Muscle of leg (tissue), 11 donors: ENCODE measurements around the gene TRIM38. TPM values are rescaled to one million over a fixed set of nuclear protein-coding genes. Genes with fewer than 3 reads are reported as not detected.

Experiments
- DNase-seq: peaks from one replicate; pipeline ENCODE4 v3.0.0; 2013
- H3K27ac ChIP-seq: one replicate; pipeline ENCODE4 v1.5.1; 2013; ENCODE audit warnings: mild to moderate bottlenecking, low read length, control low read depth
- H3K27me3 ChIP-seq: one replicate; pipeline ENCODE4 v1.6.1; 2013; ENCODE audit warnings: low read length; ENCODE audit not compliant: control insufficient read depth, insufficient read depth
- H3K36me3 ChIP-seq: one replicate; pipeline ENCODE4 v1.6.1; 2013; ENCODE audit warnings: low read length; ENCODE audit not compliant: control insufficient read depth, insufficient read depth
- H3K4me1 ChIP-seq: one replicate; pipeline ENCODE4 v1.6.1; 2013; ENCODE audit warnings: low read length; ENCODE audit not compliant: control insufficient read depth, insufficient read depth
- H3K4me3 ChIP-seq: one replicate; pipeline ENCODE4 v1.5.1; 2013; ENCODE audit warnings: low read length, control low read depth
- H3K9me3 ChIP-seq: replicated peaks from 2 replicates; pipeline ENCODE4 v1.6.1; 2013; ENCODE audit warnings: low read depth, low read length; ENCODE audit not compliant: control insufficient read depth
- WGBS: methylation state at CpG from one replicate; pipeline ENCODE4 v1.1.5; 2013; ENCODE audit warnings: missing lambda C conversion rate; ENCODE audit not compliant: insufficient coverage; 5-methylcytosine and 5-hydroxymethylcytosine counted together
- polyA plus RNA-seq, 8 donors: library from polyadenylated mRNA; unstranded; fragments of 120-200 nt; gene quantifications; one replicate each; pipeline versions ENCODE4 v1.2.1 to v1.2.3, GENCODE V29; 2013; ENCODE audit warnings: inconsistent platforms in 1 of 8, low replicate concordance in 1 of 8; ENCODE audit not compliant: insufficient read length in 8 of 8, insufficient read depth in 1 of 8
- total RNA-seq: library from RNA; stranded (reverse); fragments of 120-200 nt; gene quantifications from one replicate; pipeline ENCODE4 v1.2.4, GENCODE V29; 2013

The TRIM38 gene
- total and polyA plus RNA-seq, 9 donors: 4.8 to 11.5 (median 6.2) TPM

DNA sequence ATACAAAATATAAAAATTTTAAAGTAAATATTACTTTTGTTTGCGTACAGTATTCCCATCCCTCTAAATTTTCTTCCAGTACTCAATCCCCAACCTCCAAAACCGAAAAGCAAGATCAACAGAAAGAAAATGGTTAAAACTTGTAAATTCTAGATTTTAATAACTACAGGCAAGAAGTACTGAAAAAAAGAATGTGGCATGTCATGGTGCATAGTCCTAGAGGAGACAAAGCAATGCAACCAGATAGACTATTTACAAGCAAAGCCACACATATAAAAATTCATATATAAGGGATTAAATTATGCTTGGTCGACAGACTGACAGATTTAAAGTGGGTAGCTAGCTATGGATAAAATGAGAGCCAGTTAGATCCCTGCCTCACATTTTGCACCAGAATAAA is 68.1 kb downstream of the TRIM38 start:
- H3K4me1 ChIP-seq: peaks cover 34% of the 10 kb centered on the region
- H3K9me3 ChIP-seq: no peaks in the 10 kb centered on the region
- H3K36me3 ChIP-seq: no peaks in the 10 kb centered on the region
- DNase-seq: no peak
- H3K27ac ChIP-seq: no peak overlapping the region
- H3K27me3 ChIP-seq: no peaks in the 10 kb centered on the region
- WGBS: no CpG with 5 or more reads among the region's 3 CpGs
- no peak overlapping the region for H3K4me3 ChIP-seq

DNA sequence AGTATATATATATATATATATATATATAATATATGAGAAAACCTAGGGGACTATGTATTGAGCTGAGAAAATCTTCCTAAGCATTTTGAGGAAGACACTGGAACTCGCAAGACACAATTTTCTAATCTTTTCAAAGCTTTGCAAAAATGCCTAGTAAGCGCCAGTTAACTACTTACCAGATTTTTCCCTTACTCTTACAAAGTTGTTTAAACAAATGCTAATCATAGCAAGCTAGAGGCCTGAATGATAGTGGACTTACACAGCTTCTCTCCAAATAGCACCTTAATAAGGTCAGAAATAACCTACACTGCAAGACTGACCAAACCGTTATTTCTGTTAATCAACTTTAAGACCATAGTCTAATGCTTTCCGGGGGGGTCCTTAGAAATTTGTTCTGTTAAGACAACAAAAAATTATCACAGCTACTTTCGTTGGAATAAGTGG is 68.6 kb downstream of the TRIM38 start:
- Histone ChIP-seq H3K36me3 (no peaks in the 10 kb centered on the region), H3K27me3 (no peaks in the 10 kb centered on the region), H3K4me3 (peak overlapping the region; percentile 57), H3K27ac (peak overlapping the region; percentile 98), H3K9me3 (no peaks in the 10 kb centered on the region), H3K4me1 (peaks cover 31% of the 10 kb centered on the region)
- DNase-seq: no peak
- no CpG with 5 or more reads among the region's 5 CpGs for WGBS

DNA sequence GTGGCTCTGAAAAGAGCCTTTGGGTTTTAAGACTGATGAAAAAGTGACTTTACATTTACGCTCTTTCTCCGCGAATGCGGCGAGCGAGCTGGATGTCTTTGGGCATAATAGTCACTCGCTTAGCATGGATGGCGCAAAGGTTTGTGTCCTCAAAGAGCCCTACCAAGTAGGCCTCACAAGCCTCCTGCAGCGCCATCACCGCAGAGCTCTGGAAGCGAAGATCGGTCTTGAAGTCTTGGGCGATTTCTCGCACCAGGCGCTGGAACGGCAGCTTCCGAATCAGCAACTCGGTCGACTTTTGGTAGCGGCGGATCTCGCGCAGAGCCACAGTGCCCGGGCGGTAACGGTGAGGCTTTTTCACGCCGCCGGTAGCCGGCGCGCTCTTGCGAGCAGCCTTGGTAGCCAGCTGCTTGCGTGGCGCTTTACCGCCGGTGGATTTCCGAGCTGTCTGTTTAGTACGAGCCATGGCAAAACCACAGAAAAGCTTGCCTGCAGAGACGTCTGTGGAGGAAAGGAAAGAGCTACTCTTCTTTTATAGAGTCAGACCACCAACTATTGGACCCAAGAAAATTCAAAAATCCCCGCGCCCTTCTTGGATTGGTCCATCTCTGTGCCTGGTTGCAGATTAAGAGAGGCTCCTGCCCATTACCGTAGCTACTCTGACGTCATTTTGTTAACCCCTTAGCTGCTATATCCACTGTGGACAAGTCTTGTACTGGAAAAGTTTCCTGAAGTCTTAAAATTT is 69.2 kb downstream of the TRIM38 start:
- peaks cover 25% of the 10 kb centered on the region for H3K4me1 ChIP-seq
- no peaks in the 10 kb centered on the region for H3K36me3 ChIP-seq
- peak; percentile 99 for DNase-seq
- peak overlapping the region; percentile 68 for H3K4me3 ChIP-seq
- WGBS: 0% methylated on average over 33 of the region's 44 CpGs
- H3K27me3 ChIP-seq: no peaks in the 10 kb centered on the region
- H3K27ac ChIP-seq: peak overlapping the region; percentile 98
- H3K9me3 ChIP-seq: no peaks in the 10 kb centered on the region

DNA sequence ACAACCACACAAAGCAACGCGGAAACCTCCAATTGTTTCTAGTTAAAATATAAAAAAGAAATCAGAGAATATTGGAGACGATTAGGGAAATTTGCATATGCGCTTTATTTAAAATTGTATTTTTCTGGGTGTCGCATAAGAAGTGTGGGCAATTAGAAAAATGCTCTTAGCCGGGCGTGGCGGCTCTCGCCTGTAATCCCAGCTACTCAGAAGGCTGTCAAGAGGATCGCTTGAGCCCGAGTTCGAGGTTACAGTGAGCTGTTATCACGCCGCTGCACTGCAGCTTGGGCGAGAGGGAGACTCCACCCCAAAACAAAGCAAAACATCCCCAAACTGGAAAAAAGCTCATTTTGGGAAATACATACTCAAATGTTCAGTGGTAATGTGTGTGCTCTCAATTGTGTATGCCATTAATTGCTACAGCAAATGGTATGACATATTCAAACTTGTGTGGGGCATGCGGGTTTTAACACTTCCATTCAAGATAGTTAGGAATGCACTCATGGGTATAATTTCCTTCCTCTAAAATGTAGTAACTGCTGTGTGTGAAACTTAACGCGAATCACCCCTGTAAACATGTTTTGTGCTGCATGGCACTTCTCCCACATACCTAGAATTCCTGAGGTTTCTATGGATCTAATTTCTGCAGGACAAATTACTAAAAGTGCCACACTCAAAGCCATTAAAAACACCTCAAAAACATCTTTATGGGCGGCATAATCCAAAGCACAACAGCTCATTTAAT is 69.9 kb downstream of the TRIM38 start:
- peak; percentile 64 for DNase-seq
- Histone ChIP-seq H3K4me1 (peaks cover 25% of the 10 kb centered on the region), H3K27me3 (no peaks in the 10 kb centered on the region), H3K9me3 (no peaks in the 10 kb centered on the region), H3K27ac (peak overlapping the region; percentile 98), H3K4me3 (peak overlapping the region; percentile 68), H3K36me3 (no peaks in the 10 kb centered on the region)
- WGBS: 0% methylated on average over 8 of the region's 19 CpGs

DNA sequence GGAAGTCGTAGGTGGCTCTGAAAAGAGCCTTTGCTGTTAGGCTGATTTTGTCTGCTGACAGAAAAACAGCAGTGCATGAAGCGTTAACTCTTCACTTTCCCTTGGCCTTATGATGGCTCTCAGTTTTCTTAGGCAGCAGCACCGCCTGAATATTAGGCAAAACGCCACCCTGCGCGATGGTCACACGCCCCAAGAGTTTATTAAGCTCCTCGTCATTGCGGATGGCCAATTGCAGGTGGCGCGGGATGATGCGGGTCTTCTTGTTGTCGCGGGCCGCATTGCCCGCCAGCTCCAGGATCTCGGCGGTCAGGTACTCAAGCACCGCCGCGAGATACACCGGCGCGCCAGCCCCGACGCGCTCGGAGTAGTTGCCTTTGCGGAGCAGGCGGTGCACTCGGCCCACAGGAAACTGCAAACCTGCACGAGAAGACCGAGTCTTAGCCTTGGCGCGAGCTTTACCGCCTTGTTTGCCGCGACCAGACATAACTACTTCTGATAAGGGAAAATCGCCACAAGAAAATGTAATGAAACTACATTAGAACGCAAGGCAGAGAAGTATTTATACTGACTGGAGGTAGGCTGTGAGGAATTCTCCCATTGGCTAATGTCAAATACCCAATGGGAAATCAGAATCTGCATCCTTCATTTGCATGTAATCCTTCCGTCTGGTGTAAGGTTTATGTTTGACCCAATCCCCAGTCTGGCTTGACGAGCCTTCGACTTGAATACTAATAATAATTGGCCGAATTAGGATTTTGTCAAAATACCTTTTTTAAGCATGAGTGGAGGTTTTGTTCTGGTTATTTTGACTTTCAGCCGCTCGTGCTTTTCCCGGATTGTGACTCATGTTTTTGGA is 70.7 kb downstream of the TRIM38 start:
- DNase-seq: peak; percentile 99
- Histone ChIP-seq H3K27ac (peak overlapping the region; percentile 98), H3K9me3 (no peaks in the 10 kb centered on the region), H3K4me3 (peak overlapping the region; percentile 68), H3K27me3 (no peaks in the 10 kb centered on the region), H3K36me3 (no peaks in the 10 kb centered on the region), H3K4me1 (peaks cover 21% of the 10 kb centered on the region)
- WGBS: 0% methylated on average over 35 of the region's 47 CpGs

DNA sequence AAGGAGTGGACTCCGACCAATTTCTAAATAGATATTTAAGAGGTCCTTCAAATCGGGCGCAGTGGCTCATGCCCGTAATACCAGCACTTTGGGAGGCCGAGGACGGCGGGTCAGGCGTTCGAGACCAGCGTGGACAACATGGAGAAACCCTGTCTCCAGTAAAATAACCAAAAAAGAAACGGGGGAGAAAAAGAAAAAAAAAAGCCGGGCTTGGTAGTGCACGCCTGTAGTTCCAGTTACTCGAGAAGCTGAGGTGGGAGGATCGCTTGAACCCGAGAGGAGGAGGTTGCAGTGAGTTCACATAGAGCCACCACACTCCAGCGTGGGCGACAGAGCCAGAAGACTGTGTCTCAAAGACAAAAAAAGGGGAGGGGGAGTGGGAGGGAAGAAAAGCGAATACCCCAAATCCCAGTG is 71.3 kb downstream of the TRIM38 start:
- Histone ChIP-seq H3K9me3 (no peaks in the 10 kb centered on the region), H3K27me3 (no peaks in the 10 kb centered on the region), H3K4me3 (peak overlapping the region; percentile 68), H3K36me3 (no peaks in the 10 kb centered on the region), H3K27ac (peak overlapping the region; percentile 98), H3K4me1 (peaks cover 21% of the 10 kb centered on the region)
- no peak for DNase-seq
- 2% methylated on average over 7 of the region's 19 CpGs for WGBS

DNA sequence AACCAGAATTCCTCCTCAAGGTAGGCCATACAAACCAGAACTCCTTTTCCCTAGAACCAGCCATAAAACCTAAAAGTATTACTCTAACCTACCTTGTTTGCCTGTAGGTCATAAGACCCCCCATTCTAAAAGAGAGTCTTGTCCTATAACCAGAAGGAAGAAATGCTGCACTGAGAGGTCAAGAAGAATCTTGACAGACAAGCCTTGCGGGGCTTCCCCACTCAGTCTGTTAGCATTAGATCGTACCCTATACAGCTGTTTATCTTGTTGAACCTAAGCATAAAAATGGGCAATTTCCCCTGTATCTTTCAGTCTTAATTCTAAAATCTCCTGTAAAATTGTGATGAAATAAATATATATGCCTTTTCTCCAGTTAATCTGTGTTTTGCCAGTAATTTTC is 72.3 kb downstream of the TRIM38 start:
- H3K4me1 ChIP-seq: peaks cover 21% of the 10 kb centered on the region
- H3K36me3 ChIP-seq: no peaks in the 10 kb centered on the region
- no peak for DNase-seq
- no peak overlapping the region for H3K4me3 ChIP-seq
- no CpG with 5 or more reads among the region's 2 CpGs for WGBS
- H3K27me3 ChIP-seq: no peaks in the 10 kb centered on the region
- no peaks in the 10 kb centered on the region for H3K9me3 ChIP-seq
- H3K27ac ChIP-seq: peak overlapping the region; percentile 14

Other genes starting within 250 kb of the TRIM38 start
- gene SLC17A4, start 208.1 kb upstream of the TRIM38 start, total RNA-seq: not detected
- 1 to 10 TPM in 1 of 8 donors, under 1 TPM in 2, not detected in 5; 0.04 to 1.5 (median 0.28) TPM for gene SLC17A4, start 208.1 kb upstream of the TRIM38 start, polyA plus RNA-seq
- gene SLC17A1, start 130.8 kb upstream of the TRIM38 start, total RNA-seq: not detected
- gene SLC17A1, start 130.8 kb upstream of the TRIM38 start, polyA plus RNA-seq: not detected
- not detected for gene SLC17A3, start 88.6 kb upstream of the TRIM38 start, total RNA-seq
- under 1 TPM in 2 of 8 donors, not detected in 6; 0.16 to 0.69 TPM for gene SLC17A3, start 88.6 kb upstream of the TRIM38 start, polyA plus RNA-seq
- gene SLC17A2, start 32.1 kb upstream of the TRIM38 start, total RNA-seq: not detected
- under 1 TPM in 2 of 8 donors, not detected in 6; 0.09 to 0.11 TPM for gene SLC17A2, start 32.1 kb upstream of the TRIM38 start, polyA plus RNA-seq
- gene HFE, start 124.6 kb downstream of the TRIM38 start, total RNA-seq: 3.1 TPM
- gene HFE, start 124.6 kb downstream of the TRIM38 start, polyA plus RNA-seq: 1 to 10 TPM; 3.6 to 7.2 (median 4.8) TPM